BJ (cell line): ENCODE results near the gene KRTAP4-3. TPM values are rescaled to one million over a fixed set of nuclear protein-coding genes. Genes with fewer than 3 reads are reported as not detected.
"Not testable (repeated sequence)": the region's sequence is repeated elsewhere in the genome, so short reads cannot be mapped to it uniquely, and the experiment has no call there.

ENCODE experiments used
- CTCF ChIA-PET: fragments of 350-600 bp; formaldehyde crosslinking; extraction: SDS; loops from one replicate; lab custom pipeline; 2021; ENCODE audit warnings: antibody characterized with exemption, inconsistent platforms; lab: Yijun Ruan, JAX
- POLR2A ChIA-PET: fragments of 300-600 bp; sonication (Branson Sonifier 250); formaldehyde crosslinking; extraction: SDS; loops from one replicate; lab custom pipeline; 2021; ENCODE audit warnings: antibody characterized with exemption; lab: Charles Lee
- DNase-seq: peaks from one replicate; pipeline ENCODE4 v3.0.0-alpha.2; 2011; ENCODE audit warnings: low read depth
- H3K27me3 ChIP-seq: 2 replicates; pipeline ENCODE4 v1.6.0; 2011; ENCODE audit warnings: low read length; ENCODE audit not compliant: control insufficient read depth, insufficient read depth
- H3K36me3 ChIP-seq: 2 replicates; pipeline ENCODE4 v1.5.1; 2011; ENCODE audit warnings: low read length; ENCODE audit not compliant: control insufficient read depth, insufficient read depth
- H3K4me3 ChIP-seq: 2 replicates; pipeline ENCODE4 v1.5.1; 2011; ENCODE audit warnings: low read depth, mild to moderate bottlenecking, control low read depth, low read length
- polyA plus RNA-seq: library from polyadenylated mRNA; depleted of rRNA; stranded (reverse); fragments of >200 nt; gene quantifications from 2 replicates; pipeline ENCODE4 v1.2.3, GENCODE V29; 2011
- TF ChIP-seq, protein P1 (sequence below): IDR thresholded peaks from 2 replicates; pipeline ENCODE4 v1.5.1; 2011; ENCODE audit warnings: low read depth, mild to moderate bottlenecking, control low read depth, inconsistent platforms, low read length, moderate library complexity; ENCODE audit not compliant: insufficient read depth

The KRTAP4-3 gene
- polyA plus RNA-seq, 1 experiment: not detected

DNA sequence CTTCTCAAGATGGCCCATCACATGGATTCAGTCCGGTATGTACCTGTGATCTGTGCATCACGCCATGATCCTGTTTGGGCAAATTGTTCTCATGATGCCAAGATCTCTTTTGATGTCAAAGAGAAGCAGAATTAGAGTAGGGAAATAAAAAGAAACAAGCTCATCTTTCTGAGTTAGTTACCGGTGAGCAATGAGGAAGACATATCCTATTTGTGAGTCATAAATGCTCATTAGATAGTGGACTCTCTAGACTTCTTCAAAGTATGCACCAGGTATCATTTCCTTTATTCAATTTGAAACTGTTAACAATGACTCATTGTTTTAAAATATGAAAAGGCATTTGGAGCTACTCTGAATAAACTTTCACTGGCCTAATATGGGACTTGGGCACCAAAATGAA is 36.0 kb downstream of the KRTAP4-3 start:
- CTCF ChIA-PET: no interaction called here
- POLR2A ChIA-PET: interaction anchor here (0.6 kb wide), 1 partner anchor 236 kb away, joined by 3 read pairs; no protein-coding TSS in a partner anchor
- H3K4me3 ChIP-seq: no peak overlapping the region
- no peak for DNase-seq
- no peaks in the 10 kb centered on the region for H3K27me3 ChIP-seq
- H3K36me3 ChIP-seq: no peaks in the 10 kb centered on the region
- TF ChIP-seq, protein P1, sequence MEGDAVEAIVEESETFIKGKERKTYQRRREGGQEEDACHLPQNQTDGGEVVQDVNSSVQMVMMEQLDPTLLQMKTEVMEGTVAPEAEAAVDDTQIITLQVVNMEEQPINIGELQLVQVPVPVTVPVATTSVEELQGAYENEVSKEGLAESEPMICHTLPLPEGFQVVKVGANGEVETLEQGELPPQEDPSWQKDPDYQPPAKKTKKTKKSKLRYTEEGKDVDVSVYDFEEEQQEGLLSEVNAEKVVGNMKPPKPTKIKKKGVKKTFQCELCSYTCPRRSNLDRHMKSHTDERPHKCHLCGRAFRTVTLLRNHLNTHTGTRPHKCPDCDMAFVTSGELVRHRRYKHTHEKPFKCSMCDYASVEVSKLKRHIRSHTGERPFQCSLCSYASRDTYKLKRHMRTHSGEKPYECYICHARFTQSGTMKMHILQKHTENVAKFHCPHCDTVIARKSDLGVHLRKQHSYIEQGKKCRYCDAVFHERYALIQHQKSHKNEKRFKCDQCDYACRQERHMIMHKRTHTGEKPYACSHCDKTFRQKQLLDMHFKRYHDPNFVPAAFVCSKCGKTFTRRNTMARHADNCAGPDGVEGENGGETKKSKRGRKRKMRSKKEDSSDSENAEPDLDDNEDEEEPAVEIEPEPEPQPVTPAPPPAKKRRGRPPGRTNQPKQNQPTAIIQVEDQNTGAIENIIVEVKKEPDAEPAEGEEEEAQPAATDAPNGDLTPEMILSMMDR: no peak

- H3K4me3 ChIP-seq: no peak overlapping the region
- no peaks in the 10 kb centered on the region for H3K27me3 ChIP-seq
- TF ChIP-seq, protein P1: no peak
- no peaks in the 10 kb centered on the region for H3K36me3 ChIP-seq
- no peak for DNase-seq
- ChIA-PET CTCF (interaction anchor here (0.6 kb wide), 1 partner anchor 104 kb away, joined by 3 read pairs; no protein-coding TSS in a partner anchor), POLR2A (no interaction called here)
These were observed 40.6 kb downstream of the KRTAP4-3 start for GRCh38 chr17:41127371-41127770.

- DNase-seq: no peak
- no peak overlapping the region for H3K4me3 ChIP-seq
- TF ChIP-seq, protein P1: no peak
- CTCF ChIA-PET: no interaction called here
- POLR2A ChIA-PET: no interaction called here
- H3K27me3 ChIP-seq: no peaks in the 10 kb centered on the region
- no peaks in the 10 kb centered on the region for H3K36me3 ChIP-seq
These were observed 41.6 kb downstream of the KRTAP4-3 start for GRCh38 chr17:41126412-41126811.

DNA sequence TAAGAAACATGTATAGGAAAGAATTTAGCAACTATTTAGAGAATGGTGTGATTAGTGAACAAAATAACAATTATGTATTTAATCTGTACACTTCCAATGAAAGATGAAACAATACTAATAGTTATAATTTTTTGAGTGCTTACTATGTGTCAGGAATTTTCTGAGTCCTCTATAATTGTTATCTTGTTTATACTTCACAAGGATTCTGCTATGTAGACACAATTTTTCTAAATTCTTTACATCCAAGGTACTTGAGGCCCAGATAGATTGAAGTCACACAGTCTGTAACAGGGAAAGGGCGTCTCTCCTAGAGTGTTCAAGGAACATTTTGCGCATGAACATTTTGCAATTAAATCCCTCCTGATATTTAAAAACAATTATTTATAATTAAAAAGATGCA is 43.0 kb downstream of the KRTAP4-3 start:
- Histone ChIP-seq H3K4me3 (no peak overlapping the region), H3K27me3 (no peaks in the 10 kb centered on the region), H3K36me3 (no peaks in the 10 kb centered on the region)
- TF ChIP-seq, protein P1: no peak
- no peak for DNase-seq
- ChIA-PET POLR2A (no interaction called here), CTCF (no interaction called here)

- CTCF ChIA-PET, H3K27me3 ChIP-seq, POLR2A ChIA-PET, H3K4me3 ChIP-seq, DNase-seq, H3K36me3 ChIP-seq: not testable (repeated sequence)
These were observed 44.0 kb downstream of the KRTAP4-3 start, which contains the start of gene KRTAP4-12 for GRCh38 chr17:41123991-41124371. KRTAP4-12 (minus strand) TSS chr17:41124182; CDS start chr17:41124122, 60 bp downstream.

GRCh38 chr17:41123292-41123990 is 44.6 kb downstream of the KRTAP4-3 start:
- DNase-seq, H3K36me3 ChIP-seq: not testable (repeated sequence)

More at GRCh38 chr17:41123292-41123990, 44.6 kb downstream of the KRTAP4-3 start:
- H3K4me3 ChIP-seq, H3K27me3 ChIP-seq, POLR2A ChIA-PET: not testable (repeated sequence)
- CTCF ChIA-PET: interaction anchor here (0.6 kb wide), 1 partner anchor 254 kb away, joined by 4 read pairs; no protein-coding TSS in a partner anchor
